IPS-20b (cell line): ENCODE results near the gene PDLIM1.

Experiments used
- H3K27ac ChIP-seq: one replicate; pipeline ENCODE4 v1.5.1; 2013; ENCODE audit warnings: low read length
- H3K27me3 ChIP-seq: 2 replicates; pipeline ENCODE4 v1.6.1; 2013; ENCODE audit warnings: mild to moderate bottlenecking, low read length, inconsistent platforms; ENCODE audit not compliant: insufficient read depth
- H3K36me3 ChIP-seq: 2 replicates; pipeline ENCODE4 v1.6.1; 2013; ENCODE audit warnings: low read depth, mild to moderate bottlenecking, inconsistent platforms, low read length, moderate library complexity; ENCODE audit not compliant: insufficient read depth
- H3K4me1 ChIP-seq: 2 replicates; pipeline ENCODE4 v1.6.1; 2013; ENCODE audit warnings: mild to moderate bottlenecking, control low read depth, inconsistent platforms, low read length, moderate library complexity; ENCODE audit not compliant: insufficient read depth
- H3K4me3 ChIP-seq: 2 replicates; pipeline ENCODE4 v1.5.1; 2013; ENCODE audit warnings: mild to moderate bottlenecking, low read length, inconsistent platforms
- H3K9ac ChIP-seq: 2 replicates; pipeline ENCODE4 v1.6.1; 2013; ENCODE audit warnings: low read depth, mild to moderate bottlenecking, inconsistent platforms, low read length, moderate library complexity
- H3K9me3 ChIP-seq: 2 replicates; pipeline ENCODE4 v1.6.1; 2013; ENCODE audit warnings: mild to moderate bottlenecking, low read depth, low read length, inconsistent platforms; ENCODE audit not compliant: insufficient read depth

Gene PDLIM1, protein sequence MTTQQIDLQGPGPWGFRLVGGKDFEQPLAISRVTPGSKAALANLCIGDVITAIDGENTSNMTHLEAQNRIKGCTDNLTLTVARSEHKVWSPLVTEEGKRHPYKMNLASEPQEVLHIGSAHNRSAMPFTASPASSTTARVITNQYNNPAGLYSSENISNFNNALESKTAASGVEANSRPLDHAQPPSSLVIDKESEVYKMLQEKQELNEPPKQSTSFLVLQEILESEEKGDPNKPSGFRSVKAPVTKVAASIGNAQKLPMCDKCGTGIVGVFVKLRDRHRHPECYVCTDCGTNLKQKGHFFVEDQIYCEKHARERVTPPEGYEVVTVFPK

DNA sequence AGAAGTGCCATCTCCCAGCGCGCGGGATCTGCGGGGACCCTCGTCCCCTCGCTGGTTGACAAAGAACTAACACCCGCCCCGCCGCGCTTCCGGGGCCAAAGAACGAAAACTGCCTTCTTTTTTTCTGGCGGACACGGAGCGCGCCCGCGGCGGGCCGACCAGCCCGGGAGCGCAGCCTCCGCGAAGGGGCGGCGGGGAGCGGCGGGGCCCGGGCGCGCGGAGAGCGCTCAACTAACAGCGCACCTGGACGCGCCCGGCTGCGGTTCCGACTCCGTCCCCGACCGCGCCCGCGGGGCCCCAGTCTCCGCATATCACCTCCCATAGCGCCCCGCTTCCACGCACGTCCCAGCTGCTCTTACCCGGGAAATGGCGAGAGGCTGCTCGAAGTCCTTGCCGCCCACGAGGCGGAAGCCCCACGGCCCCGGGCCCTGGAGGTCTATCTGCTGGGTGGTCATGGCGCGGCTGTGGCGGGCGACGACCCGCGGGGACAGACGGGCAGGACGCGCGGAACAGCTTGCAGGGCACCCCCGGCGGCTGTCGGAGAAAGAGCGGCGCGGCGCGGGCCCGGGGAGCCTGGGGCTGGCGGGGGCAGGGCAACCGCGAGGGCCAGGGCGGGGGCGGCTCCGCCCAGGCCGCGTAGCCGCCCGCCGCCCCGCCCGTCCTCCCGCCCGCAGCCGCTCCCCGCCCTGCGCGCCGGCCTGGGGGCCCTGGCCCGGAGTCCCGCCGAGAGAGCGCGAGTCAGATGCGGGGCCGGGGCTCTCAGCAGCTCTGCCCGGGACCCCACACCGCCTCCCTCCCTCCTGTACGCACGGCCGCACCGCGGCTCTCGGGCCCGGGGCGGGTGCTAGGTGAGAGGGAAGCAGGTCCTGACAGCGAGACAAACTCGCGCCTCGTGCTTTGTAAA lies at the start of gene PDLIM1:
PDLIM1 (minus strand) TSS at position 543 of the 904 bp plus-strand sequence; CDS start at position 455, 88 bp downstream.
- H3K27ac ChIP-seq, result no peak within 1 kb of the TSS
- peak within 1 kb of the TSS; percentile 77 for H3K4me3 ChIP-seq
- no peaks in the 10 kb centered on the region for H3K9me3 ChIP-seq
- H3K4me1 ChIP-seq, result peaks cover 39% of the 10 kb centered on the region
- peaks cover 45% of the 10 kb centered on the region for H3K27me3 ChIP-seq
- H3K9ac ChIP-seq, result peak within 1 kb of the TSS; percentile 77
- no peaks in the 10 kb centered on the region for H3K36me3 ChIP-seq

DNA sequence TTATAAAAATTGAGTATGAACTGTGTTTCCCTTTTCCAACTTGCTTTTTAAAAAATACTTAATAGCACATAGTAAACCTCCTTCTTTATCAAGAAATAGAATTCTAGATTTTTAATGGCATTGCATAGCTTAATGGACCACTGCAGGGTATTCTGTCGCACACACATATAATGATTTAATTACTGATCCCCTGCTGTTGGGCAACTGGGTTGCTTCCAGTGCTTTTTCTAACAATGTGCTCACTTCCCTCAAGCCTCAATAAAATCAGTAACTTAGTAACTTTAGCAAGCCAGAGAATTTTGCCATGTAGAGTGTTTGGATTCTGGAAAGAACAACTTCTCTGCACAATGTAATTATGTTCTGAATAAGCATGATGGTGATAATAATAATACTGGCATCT lies 49.1 kb upstream of the PDLIM1 start:
- Histone ChIP-seq H3K4me3 (no peak overlapping the region), H3K27ac (no peak overlapping the region), H3K4me1 (peaks cover 6% of the 10 kb centered on the region; the same call in 1 of the 2 replicates), H3K9me3 (no peaks in the 10 kb centered on the region), H3K9ac (no peak overlapping the region), H3K27me3 (no peaks in the 10 kb centered on the region), H3K36me3 (no peaks in the 10 kb centered on the region)

DNA sequence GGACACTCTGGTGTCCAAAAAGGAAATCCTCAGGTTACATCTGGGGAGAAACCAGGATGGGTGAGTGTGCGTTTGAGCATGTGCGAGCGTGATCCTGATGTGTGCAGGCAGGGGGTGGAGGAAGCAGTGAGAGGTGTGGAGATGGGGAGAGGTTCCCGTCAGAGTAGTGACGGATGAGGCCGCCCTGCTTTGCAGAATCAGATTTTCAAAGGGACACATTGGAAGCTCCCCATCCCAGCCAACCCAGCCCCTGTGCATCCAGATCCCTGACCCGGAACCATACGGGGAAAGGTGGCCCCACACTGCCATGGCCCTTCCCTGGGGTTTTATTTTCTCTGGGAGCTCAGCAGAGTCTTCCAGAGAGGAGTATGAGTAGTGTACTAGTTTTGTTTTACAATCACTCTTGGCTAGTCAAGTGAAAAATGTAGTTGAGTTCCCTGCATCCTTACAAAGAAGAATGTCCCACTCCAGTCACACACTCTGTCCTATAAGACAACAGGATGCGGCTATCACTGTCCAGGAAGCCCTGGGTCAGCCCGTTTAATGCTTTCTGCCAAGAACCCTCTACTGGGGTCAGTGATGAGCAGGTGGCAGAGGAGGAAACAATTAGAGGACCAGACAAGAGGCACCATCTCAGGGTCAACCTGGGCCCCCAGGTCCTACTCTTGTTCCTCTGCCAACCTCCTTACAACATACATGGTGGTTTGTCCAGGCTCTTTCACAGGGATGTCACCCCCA lies 46.8 kb upstream of the PDLIM1 start:
- H3K4me1 ChIP-seq, result no peaks in the 10 kb centered on the region; the same call in 1 of the 2 replicates
- no peaks in the 10 kb centered on the region for H3K36me3 ChIP-seq

DNA sequence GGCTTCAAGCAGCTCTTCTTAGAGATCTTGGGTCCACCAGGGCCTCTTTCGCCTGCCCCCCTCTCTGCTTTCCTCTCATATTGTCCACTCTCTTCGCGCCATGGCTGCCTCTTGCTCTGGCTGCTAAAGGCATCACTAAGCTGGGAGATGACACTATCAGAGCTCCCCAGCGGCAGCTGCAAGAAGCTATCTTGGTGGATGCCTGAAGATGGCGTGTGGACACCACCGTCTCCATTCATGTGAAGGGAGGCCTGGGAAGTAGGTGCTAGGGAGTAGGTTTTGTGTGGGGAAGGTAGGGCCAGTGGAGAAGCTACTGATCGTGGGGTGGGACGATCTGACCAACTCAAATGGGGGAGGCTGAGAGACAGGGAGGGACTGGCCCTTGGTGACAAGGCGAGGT lies 45.9 kb upstream of the PDLIM1 start:
- Histone ChIP-seq H3K9me3 (no peaks in the 10 kb centered on the region), H3K27ac (no peak overlapping the region), H3K4me3 (no peak overlapping the region), H3K4me1 (no peaks in the 10 kb centered on the region; the same call in 1 of the 2 replicates), H3K9ac (no peak overlapping the region), H3K27me3 (no peaks in the 10 kb centered on the region), H3K36me3 (no peaks in the 10 kb centered on the region)

More for the DNA sequence above, 46.8 kb upstream of the PDLIM1 start:
- Histone ChIP-seq H3K27ac (no peak overlapping the region), H3K4me3 (no peak overlapping the region), H3K9ac (no peak overlapping the region), H3K9me3 (no peaks in the 10 kb centered on the region), H3K27me3 (no peaks in the 10 kb centered on the region)

DNA sequence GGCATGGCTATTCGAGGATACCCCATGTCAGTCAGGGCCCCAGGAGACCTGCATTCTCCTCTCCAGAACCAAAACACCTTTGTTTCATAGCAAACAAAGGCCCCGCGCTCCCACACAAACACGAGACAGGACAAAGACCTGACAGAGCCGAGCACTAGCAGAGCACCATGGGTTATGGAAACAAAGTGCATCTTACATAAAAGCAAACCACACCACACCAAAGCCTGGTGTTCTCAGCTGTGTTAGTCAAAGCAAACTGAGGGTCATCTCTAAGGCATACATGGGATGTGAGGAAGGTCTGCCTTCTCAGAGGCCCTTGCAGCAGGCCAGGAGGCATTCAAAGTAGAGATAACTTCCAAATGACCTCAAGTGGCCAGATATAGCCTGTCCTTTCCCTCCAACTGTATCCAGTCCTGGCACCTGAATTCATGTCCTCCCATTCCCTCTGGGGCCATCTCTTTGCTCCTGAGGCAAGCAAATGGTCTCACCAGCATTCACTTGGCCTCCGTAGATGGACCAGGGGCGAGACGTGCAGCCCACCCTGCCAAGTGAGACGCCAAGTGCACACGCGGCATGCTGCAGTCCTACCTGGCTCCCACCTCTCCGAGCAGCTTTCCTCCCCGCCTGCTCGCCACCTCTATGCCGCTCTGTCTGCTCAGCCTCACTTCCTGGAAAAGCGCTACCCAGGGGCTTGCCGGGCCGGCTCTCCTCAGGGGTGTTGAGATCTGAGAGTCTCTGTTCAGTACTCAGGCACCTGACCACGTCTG lies 45.3 kb upstream of the PDLIM1 start:
- Histone ChIP-seq H3K27ac (no peak overlapping the region), H3K4me3 (no peak overlapping the region), H3K27me3 (no peaks in the 10 kb centered on the region), H3K4me1 (no peaks in the 10 kb centered on the region; the same call in 1 of the 2 replicates), H3K36me3 (no peaks in the 10 kb centered on the region), H3K9ac (no peak overlapping the region), H3K9me3 (no peaks in the 10 kb centered on the region)

DNA sequence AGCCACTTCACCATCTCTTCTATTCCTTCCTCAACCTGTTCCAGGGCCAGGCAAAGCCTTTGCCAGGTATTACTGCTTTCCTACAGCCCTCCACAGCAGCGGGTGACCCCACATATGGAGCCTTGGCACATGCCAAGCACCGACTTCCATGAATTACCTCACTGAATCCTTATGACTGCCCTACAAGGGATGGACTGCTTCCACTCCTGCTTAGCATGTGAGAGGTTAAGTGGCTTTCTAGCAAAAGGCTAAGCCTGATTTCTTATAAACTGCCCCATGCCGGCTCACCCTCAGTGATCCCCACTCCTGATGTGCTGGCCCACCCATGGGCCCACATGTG lies 44.0 kb upstream of the PDLIM1 start:
- Histone ChIP-seq H3K9me3 (no peaks in the 10 kb centered on the region), H3K4me3 (no peak overlapping the region), H3K4me1 (no peaks in the 10 kb centered on the region; the same call in 1 of the 2 replicates), H3K27me3 (no peaks in the 10 kb centered on the region), H3K27ac (no peak overlapping the region), H3K36me3 (no peaks in the 10 kb centered on the region), H3K9ac (no peak overlapping the region)

DNA sequence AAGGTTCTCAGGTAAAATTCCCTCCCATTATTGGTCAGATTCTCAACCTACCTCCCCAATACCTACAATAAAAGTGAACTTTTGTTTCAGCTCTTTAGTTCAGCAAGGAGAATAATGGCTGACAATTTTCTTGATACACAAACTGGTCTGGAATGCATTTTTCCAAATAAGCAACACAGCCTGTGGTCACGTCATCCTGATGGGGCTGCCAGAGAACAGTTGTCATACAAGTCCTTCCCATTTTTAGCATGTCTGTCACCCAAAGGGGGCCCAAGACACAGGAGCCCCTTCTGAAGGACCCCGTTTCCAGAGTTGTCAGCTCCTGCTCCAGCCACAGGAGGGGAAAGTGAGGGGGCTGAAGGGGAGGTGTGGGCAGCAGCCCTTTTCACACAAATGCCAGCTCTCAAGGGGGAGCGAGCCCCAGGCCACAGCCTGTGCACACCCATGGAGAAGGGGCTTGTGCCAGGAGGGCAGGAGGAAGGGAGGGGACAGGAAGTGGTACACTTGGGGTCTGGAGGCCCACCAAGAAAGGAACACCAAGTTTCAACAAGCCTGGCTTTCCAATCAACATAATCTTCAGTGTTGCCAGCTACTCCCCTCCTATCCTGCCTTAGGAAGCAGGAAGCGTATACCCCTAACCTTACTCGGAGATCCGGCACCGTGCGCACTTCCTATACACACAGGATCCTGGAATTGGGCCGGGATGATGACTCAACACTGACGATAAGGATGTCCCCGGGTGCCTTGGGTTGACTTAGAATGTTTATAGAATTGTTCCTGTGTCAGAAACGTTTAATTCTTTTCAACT lies 43.4 kb upstream of the PDLIM1 start:
- no peaks in the 10 kb centered on the region for H3K27me3 ChIP-seq
- no peak overlapping the region for H3K9ac ChIP-seq
- no peaks in the 10 kb centered on the region for H3K9me3 ChIP-seq
- no peaks in the 10 kb centered on the region; the same call in 1 of the 2 replicates for H3K4me1 ChIP-seq
- no peaks in the 10 kb centered on the region for H3K36me3 ChIP-seq
- no peak overlapping the region for H3K27ac ChIP-seq
- no peak overlapping the region for H3K4me3 ChIP-seq

DNA sequence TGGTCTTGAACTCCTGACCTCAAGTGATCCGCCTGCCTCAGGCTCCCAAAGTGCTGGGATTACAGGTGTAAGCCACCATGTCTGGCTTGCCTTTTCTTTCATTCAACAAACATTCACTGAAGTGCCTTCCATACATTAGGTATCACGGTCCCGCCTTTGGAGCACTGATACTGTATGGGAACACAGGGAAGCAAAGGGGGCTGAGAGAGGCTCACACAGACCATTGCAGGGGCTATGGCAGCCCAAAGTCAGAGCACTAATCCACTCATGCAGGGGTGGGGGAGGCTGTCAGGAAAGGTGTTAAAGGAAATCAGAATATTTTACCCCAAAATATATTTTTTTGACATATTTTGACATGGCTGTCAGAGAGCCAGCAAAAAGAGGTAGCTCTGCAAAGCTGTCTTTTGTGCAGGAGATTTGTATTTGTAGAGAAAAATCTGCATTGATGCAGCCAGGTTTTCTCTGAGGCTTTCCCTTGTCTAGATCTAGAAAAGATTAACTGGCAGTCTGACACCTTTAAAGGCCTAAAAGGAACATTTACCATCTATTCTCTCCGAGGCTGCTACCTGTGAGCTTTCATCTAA lies 42.0 kb upstream of the PDLIM1 start:
- H3K36me3 ChIP-seq, result no peaks in the 10 kb centered on the region

DNA sequence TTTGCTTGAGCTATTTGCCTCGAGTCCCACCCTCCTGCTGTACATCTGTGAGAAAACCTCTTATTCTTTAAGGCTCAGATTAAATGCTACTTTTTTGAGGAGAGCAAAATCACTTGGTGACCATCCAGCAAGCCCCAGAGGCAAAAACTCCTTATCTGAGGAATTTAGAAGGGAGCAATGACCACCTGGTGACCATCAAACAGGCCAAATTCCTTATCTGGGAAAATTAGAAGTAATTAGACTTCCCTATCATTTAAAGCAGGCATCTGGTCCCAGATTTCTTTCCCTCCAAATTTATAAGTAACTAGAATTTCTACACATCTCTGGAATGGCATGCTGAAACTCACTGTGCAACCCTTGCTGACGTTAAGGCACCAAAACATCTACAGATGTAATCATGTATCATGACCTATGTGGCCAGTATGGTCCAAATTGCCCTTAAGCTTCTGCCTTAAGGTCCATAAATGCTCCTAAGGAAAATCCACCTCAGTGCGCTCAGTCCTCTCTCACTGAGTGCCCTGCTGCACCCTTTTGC lies 40.9 kb upstream of the PDLIM1 start:
- Histone ChIP-seq H3K27ac (no peak overlapping the region), H3K36me3 (no peaks in the 10 kb centered on the region), H3K27me3 (no peaks in the 10 kb centered on the region), H3K4me1 (no peaks in the 10 kb centered on the region; the same call in 1 of the 2 replicates), H3K9me3 (no peaks in the 10 kb centered on the region), H3K4me3 (no peak overlapping the region), H3K9ac (no peak overlapping the region)

More for the DNA sequence above, 42.0 kb upstream of the PDLIM1 start:
- Histone ChIP-seq H3K9me3 (no peaks in the 10 kb centered on the region), H3K9ac (no peak overlapping the region), H3K27me3 (no peaks in the 10 kb centered on the region), H3K27ac (no peak overlapping the region), H3K4me3 (no peak overlapping the region), H3K4me1 (no peaks in the 10 kb centered on the region; the same call in 1 of the 2 replicates)

DNA sequence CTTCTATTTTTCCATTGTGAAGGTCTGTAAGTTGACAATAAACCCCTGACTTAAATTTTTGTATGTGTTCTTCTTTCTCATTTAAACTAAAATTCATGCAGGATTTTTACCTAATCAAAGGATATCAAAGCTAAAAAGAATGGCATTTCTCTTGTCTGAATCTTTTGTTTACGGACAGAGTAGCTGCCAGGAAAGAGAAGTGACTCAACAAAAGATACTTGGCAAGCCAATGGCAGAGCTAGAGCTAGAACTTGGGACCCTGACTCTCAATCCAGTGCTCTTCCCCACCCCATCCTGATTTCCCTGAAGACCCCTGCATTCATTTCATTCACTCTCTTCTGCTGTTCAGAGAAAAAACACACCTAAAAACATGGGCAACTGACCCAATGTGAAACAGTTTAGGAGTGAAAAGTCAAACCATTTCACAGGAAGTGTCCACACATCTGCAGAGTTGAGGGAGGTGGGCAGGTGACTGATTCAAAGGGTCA lies 40.2 kb upstream of the PDLIM1 start:
- H3K9me3 ChIP-seq, result no peaks in the 10 kb centered on the region
- H3K4me1 ChIP-seq, result no peaks in the 10 kb centered on the region; the same call in 1 of the 2 replicates
- H3K4me3 ChIP-seq, result no peak overlapping the region
- no peak overlapping the region for H3K27ac ChIP-seq
- no peaks in the 10 kb centered on the region for H3K27me3 ChIP-seq
- no peaks in the 10 kb centered on the region for H3K36me3 ChIP-seq
- H3K9ac ChIP-seq, result no peak overlapping the region
